ENCODE measurements around the gene ACBD4. TPM values are rescaled to one million over a fixed set of nuclear protein-coding genes. Genes with fewer than 3 reads are reported as not detected.

ACBD4 gene
- polyA plus RNA-seq, 3 donors from 2014 or later: 7.9 to 11.2 (median 10.4) TPM

Other genes with a start within 250 kb of the ACBD4 start
- gene EFTUD2, start 236.2 kb upstream of the ACBD4 start, polyA plus RNA-seq: 100 to 1,000 TPM in 2 of 3 donors, 10 to 100 TPM in 1; 76.5 to 109 (median 101) TPM
- gene GFAP, start 220.2 kb upstream of the ACBD4 start, polyA plus RNA-seq: 1 to 10 TPM in 1 of 3 donors, not detected in 2; 1.1 TPM
- under 1 TPM in 1 of 3 donors, not detected in 2; 0.37 TPM for gene KIF18B, start 187.9 kb upstream of the ACBD4 start, polyA plus RNA-seq
- under 1 TPM in 1 of 3 donors, not detected in 2; 0.20 TPM for gene C1QL1, start 167.4 kb upstream of the ACBD4 start, polyA plus RNA-seq
- gene DCAKD, start 84.1 kb upstream of the ACBD4 start, polyA plus RNA-seq: 10 to 100 TPM in 1 of 3 donors, 1 to 10 TPM in 2; 8.3 to 22.9 (median 9.3) TPM
- 10 to 100 TPM; 53.8 to 74.1 (median 69.9) TPM for gene NMT1, start 74.4 kb upstream of the ACBD4 start, polyA plus RNA-seq
- under 1 TPM in 1 of 3 donors, not detected in 2; 0.75 TPM for gene PLCD3, start 3.2 kb upstream of the ACBD4 start, polyA plus RNA-seq
- 1 to 10 TPM; 1.1 to 7.2 (median 3.0) TPM for gene HEXIM1, start 12.8 kb downstream of the ACBD4 start, polyA plus RNA-seq
- gene HEXIM2, start 26.2 kb downstream of the ACBD4 start, polyA plus RNA-seq: 1 to 10 TPM; 1.9 to 7.4 (median 5.6) TPM
- gene FMNL1, start 86.2 kb downstream of the ACBD4 start, polyA plus RNA-seq: 10 to 100 TPM; 17.6 to 66.7 (median 25.3) TPM
- gene SPATA32, start 126.4 kb downstream of the ACBD4 start, polyA plus RNA-seq: under 1 TPM in 1 of 3 donors, not detected in 2; 0.16 TPM
- gene MAP3K14, start 181.3 kb downstream of the ACBD4 start, polyA plus RNA-seq: 1 to 10 TPM; 1.0 to 3.4 (median 3.0) TPM

Data from immature natural killer cell (primary cell).